Gastrocnemius medialis (tissue), 4 donors: ENCODE data around the gene NUDT14. TPM values are rescaled to one million over a fixed set of nuclear protein-coding genes. Genes with fewer than 3 reads are reported as not detected.

ENCODE experiments used
- ATAC-seq, 2 donors: fragments of 150-250 bp; one replicate each; pipeline ENCODE4 v1.9.1; 2016
- DNase-seq, 2 donors: peaks; one replicate each; pipeline ENCODE4 v3.0.0-alpha.2; 2019
- H3K27ac ChIP-seq, 4 donors: fragments of 200-600 bp; sonication (generic); 1 replicate in 1 of 4; 2 replicates in 3 of 4; pipeline ENCODE4 v1.5.1; 2016 to 2018; ENCODE audit warnings: mild to moderate bottlenecking in 2 of 4, moderate library complexity in 1 of 4
- H3K27me3 ChIP-seq, 3 donors: fragments of 200-600 bp; sonication (generic) in 2 of 3; 1 replicate in 1 of 3; 2 replicates in 2 of 3; pipeline versions ENCODE4 v1.5.1 to v1.6.0; 2016 to 2019; ENCODE audit warnings: mild to moderate bottlenecking in 1 of 3, moderate library complexity in 1 of 3
- H3K36me3 ChIP-seq, 2 donors: fragments of 200-600 bp; sonication (generic) in 1 of 2; one replicate each; pipeline ENCODE4 v1.5.1; 2017 to 2018
- H3K4me1 ChIP-seq, 2 donors: fragments of 200-600 bp; sonication (generic) in 1 of 2; one replicate each; pipeline ENCODE4 v1.5.1; 2016 to 2017; ENCODE audit warnings: mild to moderate bottlenecking in 2 of 2
- H3K4me3 ChIP-seq, 4 donors: fragments of 200-600 bp; sonication (generic) in 3 of 4; 1 replicate in 1 of 4; 2 replicates in 3 of 4; pipeline ENCODE4 v1.5.1; 2016 to 2019; ENCODE audit warnings: mild to moderate bottlenecking in 2 of 4
- H3K9me3 ChIP-seq, 3 donors: fragments of 200-600 bp; sonication (generic) in 2 of 3; 1 replicate in 1 of 3; 2 replicates in 2 of 3; pipeline ENCODE4 v1.5.1; 2016 to 2019
- POLR2A ChIP-seq, 2 donors: fragments of 450-650 bp; IDR thresholded peaks; one replicate each; pipeline ENCODE4 v1.6.1; 2017; ENCODE audit warnings: antibody characterized with exemption in 2 of 2, mild to moderate bottlenecking in 2 of 2, moderate library complexity in 2 of 2
- in situ Hi-C, 4 donors: fragments of 200-750 bp; cut with MboI; loops; one replicate each; pipeline versions ENCODE4 v1.15.0 to v1.8.0; 2017; ENCODE audit warnings: low sequenced_read_pairs in 4 of 4
- intact Hi-C: fragments of 100-400 bp; cut with DNase I; formaldehyde crosslinking; loops from one replicate; pipeline ENCODE4 v1.15.1; 2023; ENCODE audit warnings: low total_unique reads
- total RNA-seq, 4 donors: library from RNA; depleted of rRNA; stranded (reverse); fragments of >200 nt; gene quantifications; one replicate each; pipeline versions ENCODE4 v1.1.0 to v1.2.3, GENCODE V29; 2016
- TF ChIP-seq, protein P1 (sequence below), 5 experiments: fragments of 450-650 bp in 3 of 5; fragments of 200-600 bp in 2 of 5; sonication (generic) in 2 of 5; IDR thresholded peaks in 4 of 5; conservative IDR thresholded peaks in 1 of 5; 1 replicate in 4 of 5; 2 replicates in 1 of 5; pipeline ENCODE4 v1.5.1; 2016 to 2019; ENCODE audit warnings: antibody characterized with exemption in 5 of 5, mild to moderate bottlenecking in 3 of 5, moderate library complexity in 3 of 5

NUDT14 gene
- total RNA-seq, 4 donors from 2014 or later: 11.0 to 25.5 (median 16.4) TPM

DNA sequence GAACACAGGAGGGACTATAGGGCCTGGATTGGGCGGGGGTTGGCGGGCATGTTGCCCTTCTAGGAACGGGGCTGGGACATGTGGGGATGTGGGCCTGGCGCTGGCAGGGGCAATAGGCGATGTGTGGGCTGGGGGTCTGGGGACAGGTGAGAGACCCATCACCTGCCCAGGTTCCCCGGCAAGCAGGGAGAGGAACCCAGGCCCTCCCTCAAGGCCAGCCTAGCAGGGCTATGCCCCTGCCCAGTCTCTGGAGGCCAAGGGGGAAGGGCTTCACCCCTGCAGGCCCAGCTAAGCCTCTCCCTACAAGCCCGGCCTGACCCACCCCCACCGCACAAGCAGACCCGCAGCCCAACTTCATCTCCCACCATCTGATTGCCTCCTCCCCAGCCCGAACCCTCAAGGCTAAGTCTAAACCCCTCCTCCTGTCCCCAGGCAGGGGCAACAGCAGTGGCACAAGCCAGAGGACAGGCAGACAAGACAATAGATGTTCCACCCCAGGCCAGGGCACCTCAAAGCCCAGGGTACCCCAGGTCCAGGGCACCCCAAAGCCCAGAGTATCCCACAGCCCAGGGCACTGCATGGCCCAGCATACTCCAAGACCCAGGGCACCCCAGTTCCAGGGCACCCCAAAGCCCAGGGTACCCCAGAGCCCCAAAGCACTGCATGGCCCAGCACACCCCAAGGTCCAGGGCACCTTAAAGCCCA is 19.0 kb downstream of the NUDT14 start:
- peaks cover 40 to 71% of the 10 kb centered on the region in 2 donors for H3K4me1 ChIP-seq

DNA sequence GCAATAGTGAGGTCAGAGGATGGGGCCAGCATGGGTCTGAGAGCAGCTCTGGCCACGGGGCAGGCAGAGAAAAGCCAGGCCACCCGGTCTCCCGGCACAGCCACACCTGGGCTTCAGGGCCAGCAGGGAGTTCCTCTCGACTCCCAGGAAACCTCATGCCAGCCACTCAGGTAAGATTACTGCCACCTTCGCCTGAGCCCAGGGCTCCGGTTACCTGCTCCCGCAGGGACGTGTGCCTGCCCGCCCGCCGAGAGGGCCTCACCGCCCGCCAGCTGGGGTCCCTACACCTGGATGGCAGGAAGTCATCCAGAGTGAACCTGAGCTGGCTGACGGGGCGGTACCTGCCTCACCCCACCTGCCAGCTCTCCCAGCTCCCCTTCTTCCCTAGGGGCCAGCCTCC is 19.8 kb downstream of the NUDT14 start:
- Histone ChIP-seq H3K4me1 (peaks cover 33 to 62% of the 10 kb centered on the region in 2 donors), H3K36me3 (no peaks in the 10 kb centered on the region), H3K4me3 (no peak overlapping the region), H3K9me3 (no peaks in the 10 kb centered on the region), H3K27ac (peak overlapping the region in 2 of 4 donors; percentile 0 to 17), H3K27me3 (no peaks in the 10 kb centered on the region)
- DNase-seq (no peak), ATAC-seq (no peak)
- no peak for TF ChIP-seq POLR2A (IDR thresholded peaks at IDR 0.05)
- TF ChIP-seq, protein P1, sequence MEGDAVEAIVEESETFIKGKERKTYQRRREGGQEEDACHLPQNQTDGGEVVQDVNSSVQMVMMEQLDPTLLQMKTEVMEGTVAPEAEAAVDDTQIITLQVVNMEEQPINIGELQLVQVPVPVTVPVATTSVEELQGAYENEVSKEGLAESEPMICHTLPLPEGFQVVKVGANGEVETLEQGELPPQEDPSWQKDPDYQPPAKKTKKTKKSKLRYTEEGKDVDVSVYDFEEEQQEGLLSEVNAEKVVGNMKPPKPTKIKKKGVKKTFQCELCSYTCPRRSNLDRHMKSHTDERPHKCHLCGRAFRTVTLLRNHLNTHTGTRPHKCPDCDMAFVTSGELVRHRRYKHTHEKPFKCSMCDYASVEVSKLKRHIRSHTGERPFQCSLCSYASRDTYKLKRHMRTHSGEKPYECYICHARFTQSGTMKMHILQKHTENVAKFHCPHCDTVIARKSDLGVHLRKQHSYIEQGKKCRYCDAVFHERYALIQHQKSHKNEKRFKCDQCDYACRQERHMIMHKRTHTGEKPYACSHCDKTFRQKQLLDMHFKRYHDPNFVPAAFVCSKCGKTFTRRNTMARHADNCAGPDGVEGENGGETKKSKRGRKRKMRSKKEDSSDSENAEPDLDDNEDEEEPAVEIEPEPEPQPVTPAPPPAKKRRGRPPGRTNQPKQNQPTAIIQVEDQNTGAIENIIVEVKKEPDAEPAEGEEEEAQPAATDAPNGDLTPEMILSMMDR (IDR thresholded peaks at IDR 0.05 in 4 of 5, conservative IDR thresholded peaks at IDR 0.05 in 1 of 5): no peak
- intact Hi-C loops (loop anchor here (10.0 kb wide), 2 partner anchors 177 to 333 kb away; partner anchors contain the start of genes CLBA1 and TEDC1), in situ Hi-C loops (no loop called here)

More for the DNA sequence above, 19.0 kb downstream of the NUDT14 start:
- no peaks in the 10 kb centered on the region for H3K9me3 ChIP-seq
- intact Hi-C loops (loop anchor here (10.0 kb wide), 2 partner anchors 177 to 333 kb away; partner anchors contain the start of genes CLBA1 and TEDC1), in situ Hi-C loops (no loop called here)
- TF ChIP-seq, protein P1 (IDR thresholded peaks at IDR 0.05 in 4 of 5, conservative IDR thresholded peaks at IDR 0.05 in 1 of 5): no peak
- no peak for TF ChIP-seq POLR2A (IDR thresholded peaks at IDR 0.05)
- no peak overlapping the region for H3K4me3 ChIP-seq
- H3K27ac ChIP-seq: peak overlapping the region in 1 of 4 donors; percentile 0
- no peak for ATAC-seq
- DNase-seq: no peak
- H3K27me3 ChIP-seq: no peaks in the 10 kb centered on the region
- H3K36me3 ChIP-seq: no peaks in the 10 kb centered on the region

DNA sequence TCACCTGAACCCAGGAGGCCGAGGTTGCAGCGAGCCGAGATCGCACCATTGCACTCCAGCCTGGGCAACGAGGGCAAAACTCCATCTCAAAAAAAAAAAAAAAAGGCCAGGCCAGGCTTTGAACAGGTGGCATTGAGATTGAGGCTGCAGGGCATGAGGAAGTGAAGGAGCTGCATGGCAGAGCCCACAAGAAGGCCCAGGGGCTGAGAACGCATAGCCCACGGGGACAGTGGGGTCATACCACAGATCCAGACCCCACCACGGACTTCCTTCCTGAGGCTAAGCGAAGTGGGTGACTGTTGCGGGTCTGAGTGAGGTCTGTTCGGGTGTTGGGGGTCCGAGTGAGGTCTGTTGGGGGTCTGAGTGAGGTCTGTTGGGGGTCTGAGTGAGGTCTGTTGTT is 20.3 kb downstream of the NUDT14 start:
- intact Hi-C loops (loop anchor here (10.0 kb wide), 2 partner anchors 176 to 334 kb away; partner anchors contain the start of genes CLBA1 and TEDC1), in situ Hi-C loops (no loop called here)

DNA sequence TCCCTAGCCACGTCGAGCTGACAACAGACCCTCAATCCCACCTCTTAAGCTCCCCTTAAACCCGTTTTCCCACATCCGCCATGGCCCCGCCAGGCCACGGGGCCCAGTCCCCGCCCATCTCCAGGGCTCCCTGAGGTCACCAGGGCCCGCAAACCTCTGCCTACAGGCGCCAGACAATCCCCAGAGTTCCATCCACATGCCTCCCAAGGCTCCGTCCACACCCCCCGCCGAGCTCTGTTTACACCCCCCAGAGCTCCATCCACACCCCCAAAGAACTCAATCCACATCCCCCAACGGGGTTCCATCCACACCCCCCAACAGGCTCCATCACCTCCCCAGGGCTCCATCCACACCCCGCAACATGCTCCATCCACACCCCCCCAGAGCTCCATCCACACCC is 21.8 kb downstream of the NUDT14 start:
- in situ Hi-C loops (no loop called here), intact Hi-C loops (no loop called here)
- no peak overlapping the region for H3K4me3 ChIP-seq
- TF ChIP-seq, protein P1 (IDR thresholded peaks at IDR 0.05 in 4 of 5, conservative IDR thresholded peaks at IDR 0.05 in 1 of 5): no peak
- H3K27me3 ChIP-seq: no peaks in the 10 kb centered on the region
- H3K4me1 ChIP-seq: peaks cover 14 to 46% of the 10 kb centered on the region in 2 donors
- ATAC-seq (no peak), DNase-seq (no peak)
- no peak overlapping the region for H3K27ac ChIP-seq
- H3K9me3 ChIP-seq: no peaks in the 10 kb centered on the region
- no peaks in the 10 kb centered on the region for H3K36me3 ChIP-seq

More for the DNA sequence above, 20.3 kb downstream of the NUDT14 start:
- peaks cover 28 to 57% of the 10 kb centered on the region in 2 donors for H3K4me1 ChIP-seq
- peak overlapping the region in 1 of 4 donors; percentile 17 for H3K27ac ChIP-seq
- DNase-seq: no peak
- no peaks in the 10 kb centered on the region for H3K27me3 ChIP-seq
- TF ChIP-seq, protein P1 (IDR thresholded peaks at IDR 0.05 in 4 of 5, conservative IDR thresholded peaks at IDR 0.05 in 1 of 5): no peak
- no peak for TF ChIP-seq POLR2A (IDR thresholded peaks at IDR 0.05)
- no peaks in the 10 kb centered on the region for H3K36me3 ChIP-seq
- H3K9me3 ChIP-seq: no peaks in the 10 kb centered on the region
- no peak overlapping the region for H3K4me3 ChIP-seq
- ATAC-seq: no peak
